ENCODE results near the gene MRPL9.
"Not testable (repeated sequence)": the region's sequence is repeated elsewhere in the genome, so short reads cannot be mapped to it uniquely, and the experiment has no call there.

Gene MRPL9

GRCh38 chr1:151782741-151783140 lies 19.4 kb upstream of the MRPL9 start:
- DNase-seq = no peak

- DNase-seq = not testable (repeated sequence)
These were observed 18.7 kb upstream of the MRPL9 start for GRCh38 chr1:151782026-151782425.

GRCh38 chr1:151780736-151781135 lies 17.4 kb upstream of the MRPL9 start:
- not testable (repeated sequence) for DNase-seq

GRCh38 chr1:151779852-151780251 lies 16.6 kb upstream of the MRPL9 start:
- DNase-seq = no peak

- no peak for DNase-seq
These were observed 14.0 kb upstream of the MRPL9 start for GRCh38 chr1:151777317-151777716.

GRCh38 chr1:151776665-151777062 lies 13.4 kb upstream of the MRPL9 start:
- DNase-seq = no peak

- DNase-seq = no peak
These were observed 12.8 kb upstream of the MRPL9 start for GRCh38 chr1:151775894-151776664.

- no peak for DNase-seq
These were observed 11.1 kb upstream of the MRPL9 start for GRCh38 chr1:151774256-151774922.

GRCh38 chr1:151773702-151774101 lies 10.4 kb upstream of the MRPL9 start:
- DNase-seq = no peak

GRCh38 chr1:151769270-151769669 lies 6.0 kb upstream of the MRPL9 start:
- DNase-seq = not testable (repeated sequence)

GRCh38 chr1:151768351-151769066 lies 5.2 kb upstream of the MRPL9 start:
- DNase-seq = not testable (repeated sequence)

GRCh38 chr1:151763990-151764389 lies 694 bp upstream of the MRPL9 start:
- no peak for DNase-seq

GRCh38 chr1:151760597-151761385 lies 2.5 kb downstream of the MRPL9 start:
- no peak for DNase-seq

GRCh38 chr1:151759241-151759640 lies 4.1 kb downstream of the MRPL9 start:
- no peak for DNase-seq

- DNase-seq = no peak
These were observed 7.0 kb downstream of the MRPL9 start for GRCh38 chr1:151756291-151756690.

GRCh38 chr1:151741516-151741915 lies 21.8 kb downstream of the MRPL9 start:
- no peak for DNase-seq

- DNase-seq = no peak
These were observed 23.5 kb downstream of the MRPL9 start for GRCh38 chr1:151739590-151740355.

GRCh38 chr1:151737479-151737878 lies 25.8 kb downstream of the MRPL9 start:
- DNase-seq = no peak

- no peak for DNase-seq
These were observed 26.3 kb downstream of the MRPL9 start for GRCh38 chr1:151737026-151737425.

GRCh38 chr1:151733995-151734394 lies 29.3 kb downstream of the MRPL9 start:
- DNase-seq = not testable (repeated sequence)

GRCh38 chr1:151733126-151733525 lies 30.2 kb downstream of the MRPL9 start:
- DNase-seq = no peak

- DNase-seq = no peak
These were observed 33.4 kb downstream of the MRPL9 start for GRCh38 chr1:151729966-151730291.
